H9 (cell line): Measurements from ENCODE around the gene TACC2. TPM values are rescaled to one million over a fixed set of nuclear protein-coding genes. Genes with fewer than 3 reads are reported as not detected.

Experiments used
- DNase-seq: peaks from one replicate; pipeline ENCODE4 v3.0.0-alpha.2; 2017
- H2AFZ ChIP-seq: one replicate; pipeline ENCODE4 v1.6.1; 2013; ENCODE audit warnings: mild to moderate bottlenecking, low read length, control low read depth, moderate library complexity
- H2AK5ac ChIP-seq: 2 replicates; pipeline ENCODE4 v1.6.1; 2013; ENCODE audit warnings: low read length, control low read depth, mixed read lengths; ENCODE audit not compliant: insufficient read length
- H2BK120ac ChIP-seq: one replicate; pipeline ENCODE4 v1.6.1; 2013; ENCODE audit warnings: low read depth, mild to moderate bottlenecking, low read length, control low read depth, inconsistent platforms; ENCODE audit not compliant: poor library complexity, severe bottlenecking
- H2BK12ac ChIP-seq: 2 replicates; pipeline ENCODE4 v1.6.1; 2013; ENCODE audit warnings: low read length, control low read depth, mixed read lengths, low read depth; ENCODE audit not compliant: insufficient read length
- H2BK15ac ChIP-seq: 2 replicates; pipeline ENCODE4 v1.6.1; 2013; ENCODE audit warnings: low read depth, low read length, control low read depth
- H2BK20ac ChIP-seq: one replicate; pipeline ENCODE4 v1.6.1; 2013; ENCODE audit warnings: low read depth, mild to moderate bottlenecking, low read length, control low read depth, inconsistent platforms; ENCODE audit not compliant: poor library complexity, severe bottlenecking
- H2BK5ac ChIP-seq: 2 replicates; pipeline ENCODE4 v1.6.1; 2013; ENCODE audit warnings: low read length, control low read depth, mixed read lengths; ENCODE audit not compliant: insufficient read length
- H3K14ac ChIP-seq: 2 replicates; pipeline ENCODE4 v1.6.1; 2013; ENCODE audit warnings: low read length, control low read depth; ENCODE audit not compliant: insufficient read depth
- H3K18ac ChIP-seq: 2 replicates; pipeline ENCODE4 v1.6.1; 2013; ENCODE audit warnings: low read depth, mild to moderate bottlenecking, mixed read lengths, low read length, control low read depth; ENCODE audit not compliant: insufficient read length
- H3K23ac ChIP-seq: 2 replicates; pipeline ENCODE4 v1.6.1; 2013; ENCODE audit warnings: low read length, control low read depth, mixed read lengths, low read depth; ENCODE audit not compliant: insufficient read length
- H3K23me2 ChIP-seq: 2 replicates; pipeline ENCODE4 v1.6.1; 2013; ENCODE audit warnings: low read depth, mild to moderate bottlenecking, mixed read lengths, low read length, control low read depth; ENCODE audit not compliant: insufficient read length, poor library complexity, severe bottlenecking
- H3K27ac ChIP-seq: 2 replicates; pipeline ENCODE4 v1.5.1; 2013; ENCODE audit warnings: low read length, control low read depth, mixed read lengths, low read depth; ENCODE audit not compliant: insufficient read length
- H3K27me3 ChIP-seq: 2 replicates; pipeline ENCODE4 v1.6.1; 2013; ENCODE audit warnings: low read length, control low read depth, inconsistent platforms; ENCODE audit not compliant: insufficient read depth
- H3K4ac ChIP-seq: 2 replicates; pipeline ENCODE4 v1.6.1; 2013; ENCODE audit warnings: low read depth, mild to moderate bottlenecking, control low read depth, inconsistent platforms, low read length, moderate library complexity
- H3K4me1 ChIP-seq: 2 replicates; pipeline ENCODE4 v1.6.1; 2013; ENCODE audit warnings: low read length, control low read depth, inconsistent platforms; ENCODE audit not compliant: insufficient read depth
- H3K4me2 ChIP-seq: 2 replicates; pipeline ENCODE4 v1.6.1; 2013; ENCODE audit warnings: low read length, control low read depth, mixed read lengths; ENCODE audit not compliant: insufficient read length, insufficient read depth
- H3K56ac ChIP-seq: 2 replicates; pipeline ENCODE4 v1.6.1; 2013; ENCODE audit warnings: low read depth, mild to moderate bottlenecking, mixed read lengths, low read length, control low read depth; ENCODE audit not compliant: insufficient read length
- H3K79me1 ChIP-seq: 2 replicates; pipeline ENCODE4 v1.6.1; 2013; ENCODE audit warnings: low read depth, mild to moderate bottlenecking, moderate library complexity, low read length, control low read depth, inconsistent platforms; ENCODE audit not compliant: insufficient read depth, poor library complexity, severe bottlenecking
- H3K79me2 ChIP-seq: 2 replicates; pipeline ENCODE4 v1.6.1; 2013; ENCODE audit warnings: low read length, control low read depth, inconsistent platforms; ENCODE audit not compliant: insufficient read depth
- H3K9ac ChIP-seq: 2 replicates; pipeline ENCODE4 v1.6.1; 2013; ENCODE audit warnings: low read length, control low read depth, mixed read lengths; ENCODE audit not compliant: insufficient read length; ENCODE audit errors: extremely low read depth
- H3K9me3 ChIP-seq: one replicate; pipeline ENCODE4 v1.6.1; 2013; ENCODE audit warnings: low read depth, low read length, inconsistent platforms; ENCODE audit not compliant: control insufficient read depth
- H3T11ph ChIP-seq: one replicate; pipeline ENCODE4 v1.6.1; 2013; ENCODE audit warnings: mild to moderate bottlenecking, low read length, control low read depth, inconsistent platforms
- H4K20me1 ChIP-seq: one replicate; pipeline ENCODE4 v1.6.1; 2013; ENCODE audit not compliant: control insufficient read depth, insufficient read length, insufficient read depth
- H4K5ac ChIP-seq: 2 replicates; pipeline ENCODE4 v1.6.1; 2013; ENCODE audit warnings: low read depth, mild to moderate bottlenecking, mixed read lengths, low read length, control low read depth; ENCODE audit not compliant: insufficient read length
- H4K8ac ChIP-seq: replicated peaks from 2 replicates; pipeline ENCODE4 v1.6.1; 2013; ENCODE audit warnings: low read length, control low read depth, mixed read lengths, low read depth; ENCODE audit not compliant: insufficient read length
- H4K91ac ChIP-seq: 2 replicates; pipeline ENCODE4 v1.6.1; 2013; ENCODE audit warnings: low read depth, mild to moderate bottlenecking, moderate library complexity, mixed read lengths, low read length, control low read depth; ENCODE audit not compliant: insufficient read length
- H3K27ac Mint-ChIP-seq, 3 experiments: 2 replicates in 2 of 3; 3 replicates in 1 of 3; pipeline ENCODE4 v1.8.0; 2020 to 2021; ENCODE audit warnings: mixed read lengths in 3 of 3, mild to moderate bottlenecking in 1 of 3, moderate library complexity in 1 of 3
- H3K27me3 Mint-ChIP-seq: 2 replicates; pipeline ENCODE4 v1.8.0; 2021; ENCODE audit warnings: low read depth, mild to moderate bottlenecking, moderate library complexity, mixed read lengths
- H3K36me3 Mint-ChIP-seq, 3 experiments: 2 replicates in 2 of 3; 3 replicates in 1 of 3; pipeline ENCODE4 v1.8.0; 2020 to 2021; ENCODE audit warnings: low read depth in 3 of 3, mixed read lengths in 3 of 3; ENCODE audit not compliant: insufficient read depth in 1 of 3
- H3K4me1 Mint-ChIP-seq, 2 experiments: 2 replicates each; pipeline ENCODE4 v1.8.0; 2020; ENCODE audit warnings: mixed read lengths in 2 of 2
- H3K4me3 Mint-ChIP-seq, 2 experiments: 2 replicates in 1 of 2; 3 replicates in 1 of 2; pipeline ENCODE4 v1.8.0; 2020 to 2021; ENCODE audit warnings: mild to moderate bottlenecking in 2 of 2, mixed read lengths in 2 of 2, moderate library complexity in 1 of 2
- H3K9me3 Mint-ChIP-seq, 2 experiments: 2 replicates in 1 of 2; 3 replicates in 1 of 2; pipeline ENCODE4 v1.8.0; 2020; ENCODE audit warnings: mild to moderate bottlenecking in 2 of 2, mixed read lengths in 2 of 2, moderate library complexity in 1 of 2
- WGBS: extraction: QIAGEN DNeasy Blood & Tissue Kit; methylation state at CpG from one replicate; pipeline ENCODE4 v1.1.7; 2013; ENCODE audit warnings: missing lambda C conversion rate, low lambda C conversion rate, mixed read lengths; ENCODE audit not compliant: insufficient read length; ENCODE audit errors: extremely low coverage; 5-methylcytosine and 5-hydroxymethylcytosine counted together
- total RNA-seq: library from RNA; stranded (reverse); gene quantifications from 2 replicates; pipeline ENCODE4 v1.2.1, GENCODE V29; 2021
- TF ChIP-seq, protein P1 (sequence below): fragments of 200-600 bp; sonication (generic); conservative IDR thresholded peaks from 3 replicates; pipeline ENCODE4 v1.8.0; 2021; ENCODE audit warnings: antibody characterized with exemption, mild to moderate bottlenecking

TACC2 gene
- total RNA-seq, 1 experiment from 2014 or later: 58.1 TPM

DNA sequence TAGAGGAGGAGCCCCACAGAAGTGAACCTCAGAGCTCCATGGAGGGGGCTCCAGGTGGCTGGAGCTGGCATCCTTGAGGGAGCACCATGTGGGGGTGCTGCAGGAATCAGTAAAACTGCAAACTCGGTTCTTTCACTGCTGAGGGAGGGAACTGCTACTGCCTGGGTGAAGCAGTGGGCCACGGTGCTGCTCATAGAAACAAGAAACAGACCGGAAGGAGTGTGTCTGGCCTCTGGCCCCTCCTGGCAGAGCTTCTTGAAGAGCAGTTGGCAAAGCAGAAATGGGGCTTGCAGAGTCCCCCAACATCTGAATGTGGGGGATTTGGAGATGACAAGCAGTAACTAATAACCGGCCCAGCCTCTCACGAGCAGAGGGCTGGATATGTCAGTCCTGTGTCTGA lies 23.8 kb downstream of the TACC2 start:
- no peaks in the 10 kb centered on the region for H3K27me3 Mint-ChIP-seq
- WGBS: no CpG with 5 or more reads among the region's 5 CpGs
- H3K9me3 ChIP-seq: no peaks in the 10 kb centered on the region
- H3K23ac ChIP-seq: no peak overlapping the region
- no peak overlapping the region for H2BK120ac ChIP-seq
- no peak overlapping the region for H3K4ac ChIP-seq
- H3K18ac ChIP-seq: no peak overlapping the region
- no peaks in the 10 kb centered on the region for H4K20me1 ChIP-seq
- H2BK12ac ChIP-seq: no peak overlapping the region
- H3K4me1 ChIP-seq: no peaks in the 10 kb centered on the region
- H3K14ac ChIP-seq: no peak overlapping the region
- no peak overlapping the region for H3K27ac ChIP-seq
- no peak overlapping the region for H3K9ac ChIP-seq
- H3K4me3 Mint-ChIP-seq: no peak overlapping the region
- H3K56ac ChIP-seq: no peak overlapping the region
- H3K9me3 Mint-ChIP-seq: no peaks in the 10 kb centered on the region
- no peaks in the 10 kb centered on the region; a peak in 1 of 7 replicates for H3K36me3 Mint-ChIP-seq
- no peaks in the 10 kb centered on the region for H3K27me3 ChIP-seq
- H3T11ph ChIP-seq: no peak overlapping the region
- DNase-seq: no peak
- H3K23me2 ChIP-seq: no peaks in the 10 kb centered on the region
- TF ChIP-seq, protein P1, sequence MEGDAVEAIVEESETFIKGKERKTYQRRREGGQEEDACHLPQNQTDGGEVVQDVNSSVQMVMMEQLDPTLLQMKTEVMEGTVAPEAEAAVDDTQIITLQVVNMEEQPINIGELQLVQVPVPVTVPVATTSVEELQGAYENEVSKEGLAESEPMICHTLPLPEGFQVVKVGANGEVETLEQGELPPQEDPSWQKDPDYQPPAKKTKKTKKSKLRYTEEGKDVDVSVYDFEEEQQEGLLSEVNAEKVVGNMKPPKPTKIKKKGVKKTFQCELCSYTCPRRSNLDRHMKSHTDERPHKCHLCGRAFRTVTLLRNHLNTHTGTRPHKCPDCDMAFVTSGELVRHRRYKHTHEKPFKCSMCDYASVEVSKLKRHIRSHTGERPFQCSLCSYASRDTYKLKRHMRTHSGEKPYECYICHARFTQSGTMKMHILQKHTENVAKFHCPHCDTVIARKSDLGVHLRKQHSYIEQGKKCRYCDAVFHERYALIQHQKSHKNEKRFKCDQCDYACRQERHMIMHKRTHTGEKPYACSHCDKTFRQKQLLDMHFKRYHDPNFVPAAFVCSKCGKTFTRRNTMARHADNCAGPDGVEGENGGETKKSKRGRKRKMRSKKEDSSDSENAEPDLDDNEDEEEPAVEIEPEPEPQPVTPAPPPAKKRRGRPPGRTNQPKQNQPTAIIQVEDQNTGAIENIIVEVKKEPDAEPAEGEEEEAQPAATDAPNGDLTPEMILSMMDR: no peak
- H2AK5ac ChIP-seq: no peak overlapping the region
- no peak overlapping the region for H2BK20ac ChIP-seq
- no peak overlapping the region for H2BK15ac ChIP-seq
- H4K8ac ChIP-seq: no peak overlapping the region
- H4K91ac ChIP-seq: no peak overlapping the region
- no peak overlapping the region for H3K27ac Mint-ChIP-seq
- H3K4me2 ChIP-seq: no peak overlapping the region
- H3K4me1 Mint-ChIP-seq: peaks cover 5 to 7% of the 10 kb centered on the region in 2 experiments; a peak in 3 of 4 replicates
- H4K5ac ChIP-seq: no peak overlapping the region
- no peak overlapping the region for H2BK5ac ChIP-seq
- no peaks in the 10 kb centered on the region for H3K79me1 ChIP-seq
- H3K79me2 ChIP-seq: no peaks in the 10 kb centered on the region
- H2AFZ ChIP-seq: no peak overlapping the region
